Neural progenitor cell (in vitro differentiated cells): ENCODE data around the gene PRSS21.

Experiments used
- EZH2 ChIP-seq: fragments of 200-600 bp; sonication (generic); IDR thresholded peaks from 2 replicates; pipeline ENCODE4 v1.6.1; 2017; ENCODE audit warnings: antibody characterized with exemption, mild to moderate bottlenecking, moderate library complexity
- EZH2phosphoT487 ChIP-seq: fragments of 200-600 bp; sonication (generic); IDR thresholded peaks from 2 replicates; pipeline ENCODE4 v1.6.1; 2017; ENCODE audit warnings: antibody characterized with exemption
- TF ChIP-seq, protein P1 (sequence below): fragments of 200-600 bp; sonication (generic); IDR thresholded peaks from 2 replicates; pipeline ENCODE4 v1.5.1; 2017; ENCODE audit warnings: antibody characterized with exemption, mild to moderate bottlenecking

DNA sequence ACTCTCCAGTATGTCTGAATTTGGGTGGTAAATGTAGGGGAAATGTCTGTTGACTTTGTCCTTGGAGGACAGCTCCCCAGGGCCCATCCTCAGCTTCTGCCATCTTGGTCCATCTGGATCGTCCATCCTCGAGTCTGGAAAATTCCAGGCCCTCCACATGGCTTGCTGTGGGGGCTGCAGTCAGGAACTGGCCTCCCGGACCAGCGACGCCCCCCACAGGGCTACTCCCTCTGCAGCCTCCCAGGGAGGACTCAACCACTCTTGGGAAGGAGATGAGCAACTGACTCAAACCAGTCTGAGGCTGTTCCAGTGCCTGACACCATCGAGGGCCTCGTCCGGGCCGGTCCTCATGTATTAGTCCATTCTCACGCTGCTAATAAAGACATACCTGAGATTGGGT, 7.6 kb downstream of the PRSS21 start:
- TF ChIP-seq, protein P1, sequence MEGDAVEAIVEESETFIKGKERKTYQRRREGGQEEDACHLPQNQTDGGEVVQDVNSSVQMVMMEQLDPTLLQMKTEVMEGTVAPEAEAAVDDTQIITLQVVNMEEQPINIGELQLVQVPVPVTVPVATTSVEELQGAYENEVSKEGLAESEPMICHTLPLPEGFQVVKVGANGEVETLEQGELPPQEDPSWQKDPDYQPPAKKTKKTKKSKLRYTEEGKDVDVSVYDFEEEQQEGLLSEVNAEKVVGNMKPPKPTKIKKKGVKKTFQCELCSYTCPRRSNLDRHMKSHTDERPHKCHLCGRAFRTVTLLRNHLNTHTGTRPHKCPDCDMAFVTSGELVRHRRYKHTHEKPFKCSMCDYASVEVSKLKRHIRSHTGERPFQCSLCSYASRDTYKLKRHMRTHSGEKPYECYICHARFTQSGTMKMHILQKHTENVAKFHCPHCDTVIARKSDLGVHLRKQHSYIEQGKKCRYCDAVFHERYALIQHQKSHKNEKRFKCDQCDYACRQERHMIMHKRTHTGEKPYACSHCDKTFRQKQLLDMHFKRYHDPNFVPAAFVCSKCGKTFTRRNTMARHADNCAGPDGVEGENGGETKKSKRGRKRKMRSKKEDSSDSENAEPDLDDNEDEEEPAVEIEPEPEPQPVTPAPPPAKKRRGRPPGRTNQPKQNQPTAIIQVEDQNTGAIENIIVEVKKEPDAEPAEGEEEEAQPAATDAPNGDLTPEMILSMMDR, result no peak
- no peak for TF ChIP-seq EZH2
- no peak for TF ChIP-seq EZH2phosphoT487
